Endothelial cell of umbilical vein (primary cell): ENCODE measurements around the gene HEPHL1. TPM values are rescaled to one million over a fixed set of nuclear protein-coding genes. Genes with fewer than 3 reads are reported as not detected.

Experiments used
- BruUV-seq: library from RNA; stranded (reverse); fragments of 400-500 nt; replicated peaks from 2 replicates; lab custom pipeline; 2021; lab: Mats Ljungman, UMichigan
- CTCF ChIA-PET: fragments of 300-600, 350-600 bp; sonication (Branson Sonifier 250); formaldehyde crosslinking; loops from one replicate; lab custom pipeline; 2021; ENCODE audit warnings: antibody characterized with exemption, inconsistent platforms; lab: Charles Lee
- POLR2A ChIA-PET: fragments of 300-600, 350-600 bp; sonication (Branson Sonifier 250); formaldehyde crosslinking; loops from one replicate; lab custom pipeline; 2021; ENCODE audit warnings: antibody characterized with exemption, inconsistent platforms; lab: Charles Lee
- DNase-seq: peaks from one replicate; pipeline ENCODE4 v3.0.0-alpha.2; 2011; ENCODE audit warnings: low read depth, low spot score
- FAIRE-seq: peaks from 2 replicates; lab custom pipeline; 2011; peaks lifted over from hg19 to GRCh38; lab: Jason Lieb, UNC
- H2AFZ ChIP-seq: 2 replicates; pipeline ENCODE4 v1.6.0; 2012; ENCODE audit warnings: low read depth, low read length, control low read depth, inconsistent platforms
- H3K27ac ChIP-seq: 2 replicates; pipeline ENCODE4 v1.5.1; 2011; ENCODE audit warnings: low read depth, mild to moderate bottlenecking, control low read depth, low read length, moderate library complexity; ENCODE audit not compliant: insufficient read depth
- H3K27me3 ChIP-seq, 2 experiments: 2 replicates each; pipeline versions ENCODE4 v1.6.0 to v1.6.1; 2011; ENCODE audit warnings: low read length in 2 of 2, mixed read lengths in 1 of 2; ENCODE audit not compliant: control insufficient read depth in 2 of 2, insufficient read depth in 2 of 2
- H3K36me3 ChIP-seq, 2 experiments: 2 replicates in 1 of 2; 3 replicates in 1 of 2; pipeline ENCODE4 v1.5.1; 2011; ENCODE audit warnings: low read length in 2 of 2, mild to moderate bottlenecking in 1 of 2, moderate library complexity in 1 of 2; ENCODE audit not compliant: control insufficient read depth in 2 of 2, insufficient read depth in 2 of 2; ENCODE audit errors: extremely low read depth in 1 of 2
- H3K4me1 ChIP-seq: 3 replicates; pipeline ENCODE4 v1.5.1; 2011; ENCODE audit warnings: mild to moderate bottlenecking, low read length; ENCODE audit not compliant: control insufficient read depth, insufficient read depth; ENCODE audit errors: extremely low read depth
- H3K4me2 ChIP-seq: 2 replicates; pipeline ENCODE4 v1.6.1; 2011; ENCODE audit warnings: low read length, control low read depth, mixed read lengths; ENCODE audit not compliant: insufficient read depth
- H3K4me3 ChIP-seq, 3 experiments: fragments of 200-600 bp in 1 of 3; sonication (generic), shearing (Covaris generic) in 1 of 3; replicated peaks in 1 of 3; 2 replicates each; pipeline ENCODE4 v1.5.1; 2011 to 2016; ENCODE audit warnings: control low read depth in 3 of 3, low read length in 3 of 3, mild to moderate bottlenecking in 2 of 3, inconsistent platforms in 1 of 3, low read depth in 1 of 3, moderate library complexity in 1 of 3; ENCODE audit not compliant: insufficient read depth in 1 of 3
- H3K79me2 ChIP-seq: 2 replicates; pipeline ENCODE4 v1.6.0; 2012; ENCODE audit warnings: low read length, inconsistent platforms; ENCODE audit not compliant: control insufficient read depth, insufficient read depth
- H3K9ac ChIP-seq: replicated peaks from 2 replicates; pipeline ENCODE3; 2011; ENCODE audit warnings: low read length, control low read depth; ENCODE audit not compliant: insufficient read depth; ENCODE audit errors: extremely low read depth
- H3K9me1 ChIP-seq: replicated peaks from 3 replicates; pipeline ENCODE4 v1.6.0; 2011; ENCODE audit warnings: mild to moderate bottlenecking, low read length; ENCODE audit not compliant: control insufficient read depth, insufficient read depth; ENCODE audit errors: extremely low read depth
- H3K9me3 ChIP-seq: replicated peaks from 2 replicates; pipeline ENCODE4 v1.5.1; 2012; ENCODE audit warnings: low read length, inconsistent platforms; ENCODE audit not compliant: control insufficient read depth, insufficient read depth
- H4K20me1 ChIP-seq: replicated peaks from 2 replicates; pipeline ENCODE3; 2011; ENCODE audit warnings: mild to moderate bottlenecking, low read length; ENCODE audit not compliant: control insufficient read depth, insufficient read depth; ENCODE audit errors: extremely low read depth
- CTCF ChIP-seq, 2 donors: IDR thresholded peaks; 1 replicate in 1 of 2; 2 replicates in 1 of 2; pipeline ENCODE4 v1.5.1; 2011; ENCODE audit warnings: low read length in 2 of 2, mild to moderate bottlenecking in 2 of 2, moderate library complexity in 2 of 2, control low read depth in 1 of 2, inconsistent platforms in 1 of 2, low read depth in 1 of 2; ENCODE audit not compliant: insufficient read depth in 1 of 2; ENCODE audit errors: extremely low read depth in 1 of 2
- EZH2 ChIP-seq: IDR thresholded peaks from 2 replicates; pipeline ENCODE4 v1.6.1; 2012; ENCODE audit warnings: borderline replicate concordance, low read depth, mild to moderate bottlenecking, moderate library complexity, low read length, inconsistent platforms; ENCODE audit not compliant: severe bottlenecking
- FOS ChIP-seq: IDR thresholded peaks from 2 replicates; pipeline ENCODE4 v1.6.1; 2011; ENCODE audit warnings: mild to moderate bottlenecking, low read length, moderate library complexity, borderline replicate concordance; ENCODE audit not compliant: insufficient read depth
- GATA2 ChIP-seq: IDR thresholded peaks from 2 replicates; pipeline ENCODE4 v1.7.0; 2011; ENCODE audit warnings: low read depth, mild to moderate bottlenecking, moderate library complexity, mixed read lengths, low read length; ENCODE audit not compliant: insufficient read length, insufficient read depth
- JUN ChIP-seq: IDR thresholded peaks from 2 replicates; pipeline ENCODE4 v1.6.1; 2011; ENCODE audit warnings: borderline replicate concordance, low read depth; ENCODE audit not compliant: insufficient read length, insufficient read depth
- MAX ChIP-seq: IDR thresholded peaks from 2 replicates; pipeline ENCODE4 v1.6.1; 2011; ENCODE audit not compliant: insufficient read depth, insufficient read length
- MYC ChIP-seq: IDR thresholded peaks from one replicate; pipeline ENCODE4 v1.6.1; 2011; ENCODE audit warnings: mild to moderate bottlenecking, low read depth, low read length
- POLR2A ChIP-seq: IDR thresholded peaks from 2 replicates; pipeline ENCODE4 v1.6.1; 2012; ENCODE audit warnings: low read depth, mild to moderate bottlenecking, control low read depth, low read length
- POLR2AphosphoS5 ChIP-seq: IDR thresholded peaks from 2 replicates; pipeline ENCODE4 v1.6.1; 2012; ENCODE audit warnings: low read depth, mild to moderate bottlenecking, control low read depth, low read length, moderate library complexity; ENCODE audit not compliant: insufficient read depth
- dilution Hi-C: fragments of 300-500 bp; cut with MboI; formaldehyde crosslinking; loops from one replicate; pipeline ENCODE4 v1.15.0; 2019; ENCODE audit warnings: low sequenced_read_pairs; ENCODE audit not compliant: extremely low pct_ligation_motif_present
- intact Hi-C: fragments of 100-400 bp; cut with micrococcal nuclease; formaldehyde crosslinking; loops from one replicate; pipeline ENCODE4 v1.10.0; 2022
- polyA plus RNA-seq, 4 experiments: library from polyadenylated mRNA; depleted of rRNA in 3 of 4; stranded (reverse) in 3 of 4; unstranded in 1 of 4; fragments of >200 nt; gene quantifications; 2 replicates each; pipeline versions ENCODE4 v1.2.1 to v1.2.3, GENCODE V29; 2011 to 2012; ENCODE audit warnings: missing spikeins in 1 of 4
- total RNA-seq: library from RNA; stranded (reverse); gene quantifications from 2 replicates; pipeline ENCODE4 v1.2.3, GENCODE V29; 2021

HEPHL1 gene
- total and polyA plus RNA-seq, 2 donors (not counting 3 experiments of a cell fraction or from before 2014, with no cell fraction given), result not detected

- Histone ChIP-seq H3K9me3 (no peaks in the 10 kb centered on the region), H4K20me1 (no peaks in the 10 kb centered on the region), H3K4me3 (no peak overlapping the region), H3K27ac (no peak overlapping the region), H3K9ac (no peak overlapping the region), H3K9me1 (no peaks in the 10 kb centered on the region), H3K79me2 (no peaks in the 10 kb centered on the region), H2AFZ (no peak overlapping the region), H3K36me3 (no peaks in the 10 kb centered on the region), H3K27me3 (no peaks in the 10 kb centered on the region), H3K4me2 (no peak overlapping the region), H3K4me1 (no peaks in the 10 kb centered on the region)
- CTCF ChIA-PET, result no interaction called here
- dilution Hi-C loops, result no loop called here
- POLR2A ChIA-PET, result no interaction called here
- intact Hi-C loops, result no loop called here
- BruUV-seq, result no TSS peak
- no peak for DNase-seq
- TF ChIP-seq POLR2A (no peak), CTCF (IDR thresholded peaks at IDR 0.05; ENCODE audit: extremely low read depth in 1 of 2, insufficient read depth in 1 of 2, low read depth in 1 of 2, low read length in 2 of 2) (no peak), FOS (no peak), POLR2AphosphoS5 (no peak), JUN (no peak), MAX (no peak), EZH2 (no peak), MYC (no peak), GATA2 (no peak)
- FAIRE-seq, result no peak
Measured at GRCh38 chr11:94007426-94007825, 13.7 kb upstream of the HEPHL1 start.
